ENCODE results near the gene TBL3.

DNA sequence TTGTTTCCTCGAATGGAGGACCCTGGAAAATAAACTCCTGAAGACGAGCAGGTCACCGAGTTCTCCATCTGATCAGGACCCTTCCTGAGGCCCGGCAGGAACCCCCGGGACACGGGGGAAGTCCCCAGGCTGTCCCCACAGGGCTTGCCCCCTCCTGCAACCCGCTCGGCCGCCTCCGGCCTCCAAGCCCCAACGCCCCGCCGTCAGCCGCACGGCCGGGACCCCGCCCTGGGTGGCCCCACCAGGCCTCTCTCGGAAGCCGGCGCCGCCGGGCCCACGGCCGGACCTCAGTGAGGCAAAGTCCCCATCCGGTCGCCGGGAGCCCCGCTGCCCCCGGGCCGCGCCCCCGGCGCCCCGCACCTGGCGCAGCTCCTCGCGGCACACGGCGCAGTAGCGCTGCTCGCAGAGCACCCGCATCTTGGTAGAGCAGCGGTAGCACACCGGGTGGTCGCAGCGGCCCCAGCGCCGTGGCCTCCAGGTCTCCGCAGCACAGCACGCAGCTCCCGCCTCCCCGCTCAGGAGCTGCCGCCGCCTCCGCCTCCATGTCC lies 37.4 kb downstream of the TBL3 start:
- TF ChIP-seq EZH2 (optimal IDR thresholded peaks at IDR 0.05; ENCODE audit: low read depth, low read length), result no peak
- no peak for TF ChIP-seq CTCF (IDR thresholded peaks at IDR 0.05; ENCODE audit: low read length)

All from MM.1S (cell line).